Measurements from ENCODE around the gene AKAP10.

DNA sequence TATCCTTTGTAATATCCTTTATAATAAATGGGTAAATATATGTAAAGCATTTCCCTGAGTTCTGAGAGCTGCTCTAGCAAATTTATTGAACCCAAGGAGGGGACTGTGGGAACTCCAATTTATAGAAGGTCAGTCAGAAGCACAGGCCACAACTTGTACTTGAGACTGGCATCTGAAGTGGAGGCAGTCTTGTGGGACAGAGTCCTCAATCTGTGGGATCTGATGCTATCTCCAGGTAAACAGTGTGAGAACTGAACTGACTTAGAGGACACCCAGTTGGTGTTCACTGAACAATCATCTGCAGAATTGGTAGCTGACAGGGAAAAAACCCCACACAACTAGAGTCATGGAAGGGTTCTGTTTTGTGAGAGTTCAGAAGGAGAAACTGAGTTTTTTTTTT is 34.0 kb downstream of the AKAP10 start:
- TF ChIP-seq, protein P1, sequence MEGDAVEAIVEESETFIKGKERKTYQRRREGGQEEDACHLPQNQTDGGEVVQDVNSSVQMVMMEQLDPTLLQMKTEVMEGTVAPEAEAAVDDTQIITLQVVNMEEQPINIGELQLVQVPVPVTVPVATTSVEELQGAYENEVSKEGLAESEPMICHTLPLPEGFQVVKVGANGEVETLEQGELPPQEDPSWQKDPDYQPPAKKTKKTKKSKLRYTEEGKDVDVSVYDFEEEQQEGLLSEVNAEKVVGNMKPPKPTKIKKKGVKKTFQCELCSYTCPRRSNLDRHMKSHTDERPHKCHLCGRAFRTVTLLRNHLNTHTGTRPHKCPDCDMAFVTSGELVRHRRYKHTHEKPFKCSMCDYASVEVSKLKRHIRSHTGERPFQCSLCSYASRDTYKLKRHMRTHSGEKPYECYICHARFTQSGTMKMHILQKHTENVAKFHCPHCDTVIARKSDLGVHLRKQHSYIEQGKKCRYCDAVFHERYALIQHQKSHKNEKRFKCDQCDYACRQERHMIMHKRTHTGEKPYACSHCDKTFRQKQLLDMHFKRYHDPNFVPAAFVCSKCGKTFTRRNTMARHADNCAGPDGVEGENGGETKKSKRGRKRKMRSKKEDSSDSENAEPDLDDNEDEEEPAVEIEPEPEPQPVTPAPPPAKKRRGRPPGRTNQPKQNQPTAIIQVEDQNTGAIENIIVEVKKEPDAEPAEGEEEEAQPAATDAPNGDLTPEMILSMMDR (IDR thresholded peaks at IDR 0.05) = no peak
- no peak for TF ChIP-seq EZH2 (IDR thresholded peaks at IDR 0.05; ENCODE audit: borderline replicate concordance, insufficient read depth, low read depth, low read length, poor library complexity, severe bottlenecking)

Measured in B cell (primary cell).